ENCODE results near the gene C1orf105.

C1orf105 gene

DNA sequence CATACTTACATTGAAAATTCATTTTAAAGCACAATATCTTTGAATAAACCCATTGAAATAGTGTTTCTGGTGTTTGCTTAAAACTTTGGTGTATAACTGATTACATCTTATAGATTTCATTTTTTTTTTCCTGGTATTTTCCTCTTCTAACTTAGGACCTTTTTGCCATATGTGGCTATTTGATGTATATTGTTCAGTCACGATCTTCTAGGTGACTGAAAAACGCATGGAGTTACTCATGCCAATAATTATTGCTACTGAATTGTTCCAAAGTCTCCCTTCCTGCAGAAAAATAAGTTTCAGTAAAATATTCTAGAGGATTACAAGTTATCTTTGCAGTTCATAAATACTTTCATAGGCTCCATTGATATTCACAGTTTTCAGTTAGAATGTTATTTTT, 22.9 kb upstream of the C1orf105 start:
- DNase-seq, result no peak

DNA sequence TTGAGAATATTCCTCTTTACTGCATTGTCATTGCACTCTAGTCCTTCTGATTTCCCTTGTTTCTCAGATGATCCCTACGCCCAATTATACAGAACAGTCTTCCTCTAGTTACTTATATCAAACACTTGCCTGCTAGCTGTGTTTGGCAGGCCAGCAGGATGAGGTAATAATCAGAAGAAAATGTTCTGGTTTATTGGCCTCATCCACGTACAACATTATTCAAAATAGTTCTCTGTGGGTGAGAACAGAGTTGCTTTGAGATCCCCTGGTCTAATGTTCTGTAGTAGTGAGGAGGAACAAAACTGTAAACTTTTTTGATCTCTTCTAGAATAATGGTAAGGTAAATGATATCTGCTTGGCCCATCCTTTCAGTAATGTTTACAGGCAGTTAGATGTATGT, 22.3 kb upstream of the C1orf105 start:
- no peak for DNase-seq

DNA sequence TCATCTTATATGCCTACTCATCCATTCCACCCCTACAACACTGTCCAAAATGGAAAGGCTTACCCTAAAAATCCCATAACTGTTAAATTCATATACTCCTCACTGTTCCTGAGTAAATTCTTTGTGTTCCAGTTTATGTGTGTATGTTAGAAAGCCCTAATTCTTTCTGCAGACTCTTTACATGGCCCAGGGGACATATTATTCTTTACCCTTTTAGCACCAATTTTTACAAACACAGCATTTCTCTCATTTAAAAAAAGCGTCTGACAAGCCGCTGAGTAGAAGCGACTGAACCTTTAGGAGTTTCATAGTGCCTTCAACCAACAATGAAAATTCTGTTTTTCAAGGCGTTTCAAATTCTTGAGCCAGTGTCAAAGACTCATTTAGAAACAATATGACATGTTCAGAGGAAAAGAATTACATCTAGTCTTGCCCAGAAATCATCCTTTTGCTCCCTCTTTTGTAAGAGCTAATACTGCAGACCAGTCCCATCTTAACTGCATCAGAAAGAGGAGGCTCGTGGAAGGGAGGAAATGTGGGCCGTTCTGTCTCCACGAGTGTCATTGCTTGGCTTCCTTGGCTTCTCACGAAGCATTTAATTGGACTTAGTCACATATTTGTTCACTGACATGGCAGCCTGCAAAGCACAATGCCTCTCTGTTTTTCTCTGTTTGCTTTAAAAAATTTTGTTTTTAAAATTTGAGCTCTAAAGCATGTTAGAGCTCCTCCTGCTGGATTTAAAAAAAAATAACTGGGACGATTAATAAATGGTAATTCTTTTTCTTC, 21.3 kb upstream of the C1orf105 start:
- DNase-seq, result no peak

DNA sequence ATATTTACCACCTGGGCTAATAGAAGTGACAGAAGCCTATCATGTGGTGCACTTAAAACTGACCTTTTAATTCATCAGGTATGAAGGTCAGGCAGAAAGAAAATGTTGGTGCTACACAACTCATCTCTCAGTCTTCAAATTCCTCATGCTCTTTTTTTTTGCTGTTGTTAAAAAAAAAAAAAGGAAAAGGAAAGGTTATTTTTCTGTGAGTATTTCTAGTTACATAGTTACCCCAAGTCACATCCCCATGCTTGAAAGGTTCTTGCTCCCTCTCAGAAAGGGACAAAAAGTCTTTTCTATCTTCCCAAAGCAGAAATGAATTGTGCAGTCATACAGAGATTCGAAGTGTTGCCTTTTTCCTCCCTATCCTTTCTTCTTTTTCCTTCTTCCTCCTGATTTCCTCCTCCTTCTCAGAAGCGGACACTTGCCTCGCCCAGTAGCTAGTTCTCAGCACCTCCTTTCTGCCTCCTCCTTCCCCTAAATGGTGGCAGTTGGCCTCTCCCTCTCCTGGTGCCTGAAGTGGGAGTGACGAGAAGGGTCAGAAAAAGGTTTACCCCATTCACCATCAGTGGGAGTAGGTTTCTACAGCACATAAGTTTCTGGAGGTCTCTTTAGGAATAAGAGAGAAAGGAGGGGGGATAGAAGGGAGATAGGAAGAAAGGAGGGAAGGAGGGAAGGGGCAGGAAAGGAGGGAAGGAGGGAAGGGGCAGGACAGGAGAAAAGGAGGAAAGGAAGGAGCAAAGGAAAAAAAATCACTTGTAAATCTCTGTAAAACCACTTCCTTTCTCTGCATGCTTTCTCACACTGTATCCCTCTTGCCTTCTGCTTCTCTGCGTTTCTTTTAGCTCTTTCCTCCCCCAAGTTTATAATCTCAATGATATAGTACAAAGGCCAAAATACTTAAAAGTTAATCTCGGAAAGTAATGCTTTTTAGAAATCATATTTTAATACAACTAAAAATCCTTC, 20.4 kb upstream of the C1orf105 start:
- DNase-seq, result no peak

DNA sequence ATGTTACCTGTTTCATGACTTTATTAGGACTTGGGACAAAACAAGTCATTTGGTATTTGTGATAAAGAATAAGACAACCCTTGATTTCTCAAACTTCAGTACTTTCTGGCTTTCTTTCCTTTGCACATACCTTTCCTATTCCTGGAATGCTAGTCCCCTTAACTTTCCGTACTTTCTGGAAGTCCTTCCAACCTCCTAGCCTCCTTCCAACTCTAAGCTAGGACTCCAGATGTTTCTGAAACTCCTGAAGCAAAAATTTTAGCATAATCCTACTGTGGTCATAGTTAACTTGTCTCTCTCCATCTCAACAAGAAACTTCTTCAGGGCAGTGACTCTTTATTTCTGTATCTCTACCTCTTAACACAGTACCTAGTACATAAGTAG, 19.8 kb upstream of the C1orf105 start:
- DNase-seq, result no peak

DNA sequence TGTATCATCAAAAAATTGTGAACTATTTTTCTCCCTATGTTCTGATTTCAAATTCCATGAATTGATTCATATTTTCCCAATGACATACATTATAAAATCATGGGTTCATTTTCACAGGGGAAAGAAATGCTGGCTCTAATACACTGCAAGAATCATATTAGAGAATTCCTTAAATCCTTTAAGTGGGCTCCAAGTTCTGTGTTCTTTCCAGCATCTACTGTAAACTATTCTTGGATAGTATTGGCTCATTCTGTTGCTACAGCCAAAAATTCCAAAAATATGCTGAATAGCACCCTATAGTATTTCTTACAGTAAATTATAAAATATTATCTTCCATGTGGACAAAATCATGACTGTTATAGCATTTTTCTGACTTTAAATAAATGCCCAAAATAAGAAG, 19.0 kb upstream of the C1orf105 start:
- DNase-seq, result no peak

DNA sequence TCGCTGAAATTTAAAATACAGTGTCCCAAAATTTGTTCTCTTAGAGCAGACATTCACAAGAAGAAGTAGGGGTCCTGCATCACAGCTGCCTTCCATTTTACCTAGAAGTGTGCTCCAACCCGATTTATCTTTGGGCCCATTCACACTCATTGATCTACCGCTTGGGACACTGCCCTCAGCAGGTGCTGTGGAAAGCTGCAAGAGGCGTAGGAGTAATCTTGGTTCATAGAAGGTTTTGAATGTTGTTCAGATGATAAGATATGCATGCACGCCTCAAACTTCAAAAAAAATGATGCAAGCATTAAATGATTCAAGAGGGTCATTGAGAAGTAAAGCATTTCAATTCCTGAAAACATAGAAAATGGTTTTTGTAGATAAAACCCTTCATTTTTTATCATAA, 18.6 kb upstream of the C1orf105 start:
- DNase-seq, result no peak

DNA sequence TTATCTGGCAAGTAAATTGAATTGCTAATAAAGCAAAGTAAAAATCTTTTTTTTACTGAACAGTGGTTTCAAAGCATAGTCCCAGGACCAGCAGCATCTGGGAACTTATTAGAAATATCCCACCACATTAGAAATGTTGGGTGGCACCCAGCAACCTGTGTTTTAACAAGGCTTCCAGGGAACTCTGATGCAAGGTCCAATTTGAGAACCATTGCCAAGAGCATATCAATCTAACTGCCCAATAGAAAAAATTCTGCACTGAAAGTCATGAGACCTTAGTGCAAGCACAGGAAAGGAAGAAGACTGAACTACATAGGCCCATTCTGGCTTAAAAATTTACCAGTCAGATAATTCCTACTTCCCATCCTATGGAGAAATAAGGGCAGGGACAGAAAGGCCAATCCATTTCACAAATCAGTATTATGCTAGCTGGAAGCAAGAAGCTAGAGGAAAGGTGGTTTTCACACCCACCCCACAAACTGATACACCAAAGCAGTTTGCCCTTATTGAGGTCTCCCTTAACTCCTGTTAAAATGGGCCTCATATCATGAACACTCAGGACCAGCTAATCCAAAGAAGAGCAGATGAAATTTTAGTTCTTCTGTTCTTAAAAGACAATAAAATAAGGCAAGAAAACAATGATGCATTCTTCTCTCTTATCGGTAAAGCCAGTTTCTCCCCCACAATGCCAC, 17.5 kb upstream of the C1orf105 start:
- DNase-seq, result no peak

DNA sequence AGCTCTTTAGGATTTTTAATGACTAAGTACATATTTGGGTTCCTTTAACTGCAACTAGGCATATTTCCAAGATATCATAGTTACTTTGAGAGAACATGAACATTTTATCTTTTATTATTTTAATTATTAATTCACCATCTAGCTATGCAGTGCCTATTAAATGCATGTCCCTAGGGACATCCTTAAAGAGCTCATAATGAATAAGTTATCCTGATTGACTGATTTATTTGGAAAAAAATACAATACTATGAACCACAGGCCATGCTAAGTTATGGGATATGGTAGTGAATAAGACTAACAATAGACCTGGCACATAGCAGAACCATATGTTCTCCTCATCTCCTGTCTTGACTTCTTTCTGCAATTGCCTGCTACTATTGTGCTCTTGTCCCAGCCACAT, 16.4 kb upstream of the C1orf105 start:
- DNase-seq, result no peak

DNA sequence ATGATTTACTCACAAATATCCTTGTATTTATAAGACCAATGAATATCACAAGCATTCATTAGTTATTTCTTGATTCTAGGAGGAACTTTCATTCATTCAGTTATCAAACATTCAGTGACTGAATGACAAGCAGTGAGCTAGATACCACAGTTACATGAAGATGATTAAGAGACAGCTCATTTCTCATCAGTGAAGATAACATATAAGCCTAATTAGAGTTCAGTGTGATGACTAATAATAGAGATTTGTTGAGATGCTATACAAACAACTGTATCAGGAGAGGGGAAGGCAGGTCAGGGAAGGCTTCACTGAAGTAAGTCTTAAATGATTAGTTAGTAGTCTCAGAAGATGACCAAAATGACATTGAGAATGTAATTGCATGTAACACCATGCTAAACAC, 14.6 kb upstream of the C1orf105 start:
- no peak for DNase-seq

DNA sequence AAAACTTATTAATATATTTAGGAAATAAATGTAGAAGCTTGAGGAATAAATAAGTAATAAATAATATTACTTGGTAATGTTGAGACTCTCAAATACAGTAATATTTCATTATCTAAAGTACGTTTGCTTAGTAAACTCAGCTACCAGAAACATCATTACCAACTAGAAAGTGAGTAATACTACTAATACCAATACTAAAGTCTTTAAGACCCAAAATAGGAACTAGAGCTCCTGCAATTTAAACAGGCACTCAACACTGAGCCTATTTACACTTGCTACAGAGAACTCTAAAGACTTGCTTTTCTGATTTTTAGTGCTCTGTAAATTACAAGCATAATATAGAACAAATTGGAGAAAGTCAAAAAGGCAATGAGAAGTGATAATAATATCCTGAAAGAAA, 13.5 kb upstream of the C1orf105 start:
- DNase-seq, result no peak

DNA sequence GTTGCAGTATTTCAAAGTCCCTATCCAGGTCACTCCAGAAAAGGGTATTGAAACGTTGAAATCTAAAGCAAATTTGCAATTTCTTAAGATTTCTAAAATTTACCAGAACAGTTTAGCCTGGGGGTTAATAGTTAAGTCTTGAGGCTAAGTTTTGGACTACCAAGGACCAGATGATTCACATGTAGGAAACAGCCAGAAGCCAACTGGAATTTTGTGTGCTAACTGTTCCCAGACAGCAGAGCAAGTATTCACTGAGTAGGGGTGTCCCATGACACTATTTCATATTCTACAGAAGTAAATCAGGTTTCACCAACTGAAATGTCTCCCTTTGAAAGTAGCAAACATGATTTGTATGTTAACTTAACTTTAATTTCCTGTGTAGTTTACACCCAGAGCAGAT, 11.5 kb upstream of the C1orf105 start:
- no peak for DNase-seq

DNA sequence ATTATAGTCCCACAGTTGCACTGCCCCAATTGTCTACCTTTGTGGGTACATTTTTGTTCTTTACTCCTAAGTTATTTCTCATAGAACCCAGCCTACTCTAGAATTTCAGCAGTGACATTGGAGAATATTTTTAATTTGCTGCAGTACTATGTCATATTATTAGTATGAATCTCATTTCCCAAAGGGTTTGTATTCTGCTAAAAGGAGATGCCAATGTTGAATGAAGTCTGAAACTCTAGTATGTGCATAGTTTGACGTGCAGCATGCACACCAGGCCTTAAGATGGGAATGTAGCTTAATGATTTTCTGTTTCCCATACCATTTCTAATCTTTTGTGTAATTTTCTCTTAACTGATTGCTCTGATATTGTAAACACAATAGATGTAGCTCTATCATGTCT, 10.5 kb upstream of the C1orf105 start:
- DNase-seq, result no peak

DNA sequence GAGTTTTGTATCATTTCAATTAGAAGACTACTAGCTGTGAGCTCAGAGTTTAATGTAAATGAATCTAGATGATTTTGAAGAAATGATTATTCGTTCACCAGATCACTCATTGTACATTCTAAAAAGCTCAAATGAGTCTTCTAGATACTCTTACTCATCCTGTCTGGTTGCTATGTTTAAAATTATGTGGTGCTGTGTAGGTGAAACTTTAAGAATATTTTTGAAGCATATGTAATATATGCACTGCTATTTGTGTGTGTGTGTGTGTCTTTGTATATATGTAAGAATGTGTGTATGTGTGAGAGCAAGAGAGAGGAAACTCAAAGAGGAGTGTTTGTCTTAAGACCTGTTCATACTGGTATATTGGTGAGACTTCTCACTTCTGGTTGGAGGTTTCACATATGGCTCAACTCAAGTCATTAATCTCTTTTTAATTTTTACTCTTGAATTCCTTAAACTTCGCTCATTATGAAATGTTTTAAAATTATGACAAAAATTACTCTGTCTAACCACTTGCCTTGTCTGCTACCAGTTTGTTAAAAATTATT, 8.6 kb upstream of the C1orf105 start:
- no peak for DNase-seq

DNA sequence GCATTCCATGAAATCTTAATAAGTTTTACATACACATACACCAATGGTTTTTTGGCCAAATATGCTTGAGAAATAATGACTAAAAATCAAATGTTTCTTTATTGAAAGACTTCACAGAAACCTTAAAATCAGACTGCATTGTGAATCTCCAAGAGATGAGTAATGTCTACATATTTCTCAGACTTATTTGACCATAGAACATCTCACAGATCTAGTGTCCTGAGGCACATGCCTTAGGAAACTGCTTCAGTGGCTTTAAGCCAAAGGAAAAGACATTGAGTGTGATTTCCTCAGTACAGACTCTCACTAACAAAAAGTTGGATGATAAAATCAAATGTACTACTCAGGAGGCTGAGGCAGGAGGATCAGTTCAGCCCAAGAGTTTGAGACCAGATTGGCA, 6.2 kb upstream of the C1orf105 start:
- no peak for DNase-seq

DNA sequence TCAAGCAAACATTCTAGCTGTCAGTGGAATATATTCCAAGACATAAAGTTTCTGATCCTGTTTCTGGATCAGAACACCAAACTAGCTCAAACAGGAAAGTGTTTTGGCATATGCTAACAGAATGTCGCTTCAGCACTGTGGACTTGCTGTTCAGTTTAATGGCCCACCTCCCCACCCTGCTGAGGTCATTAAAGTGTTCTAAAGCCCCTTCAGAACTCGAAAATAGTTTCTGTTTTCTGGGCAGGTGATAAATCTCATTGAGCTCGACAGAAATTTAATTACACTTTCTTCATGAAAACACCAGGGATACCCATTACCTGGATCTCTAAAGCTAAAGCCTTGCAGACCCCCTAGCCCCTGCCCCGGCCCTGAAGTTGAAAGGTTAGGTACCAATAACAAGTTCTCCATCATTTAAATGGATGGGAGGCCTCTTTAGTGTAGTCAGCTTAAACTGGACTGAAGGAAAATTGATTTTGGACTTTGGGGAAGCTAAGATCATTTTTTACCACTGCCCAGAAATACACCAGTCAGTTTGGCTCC, 3.9 kb upstream of the C1orf105 start:
- DNase-seq, result no peak

DNA sequence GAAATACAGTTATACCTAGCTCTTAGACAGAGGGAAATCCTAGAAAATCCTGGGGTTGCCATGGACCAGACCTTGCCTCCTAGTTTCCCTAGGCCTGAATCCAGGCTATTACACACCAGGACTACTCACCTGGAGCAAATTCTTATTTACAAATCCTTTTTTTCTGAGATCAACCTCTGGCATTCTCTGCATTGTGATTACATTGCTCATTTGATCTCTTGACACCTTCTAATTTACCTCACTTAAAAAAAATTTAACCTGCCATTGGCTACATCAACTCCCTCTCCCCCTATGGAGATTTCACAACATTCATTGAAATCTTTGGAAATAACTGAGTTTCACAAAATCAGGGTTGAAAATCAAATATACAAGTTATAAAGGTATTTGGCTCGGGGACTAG, 2.9 kb upstream of the C1orf105 start:
- DNase-seq, result no peak

DNA sequence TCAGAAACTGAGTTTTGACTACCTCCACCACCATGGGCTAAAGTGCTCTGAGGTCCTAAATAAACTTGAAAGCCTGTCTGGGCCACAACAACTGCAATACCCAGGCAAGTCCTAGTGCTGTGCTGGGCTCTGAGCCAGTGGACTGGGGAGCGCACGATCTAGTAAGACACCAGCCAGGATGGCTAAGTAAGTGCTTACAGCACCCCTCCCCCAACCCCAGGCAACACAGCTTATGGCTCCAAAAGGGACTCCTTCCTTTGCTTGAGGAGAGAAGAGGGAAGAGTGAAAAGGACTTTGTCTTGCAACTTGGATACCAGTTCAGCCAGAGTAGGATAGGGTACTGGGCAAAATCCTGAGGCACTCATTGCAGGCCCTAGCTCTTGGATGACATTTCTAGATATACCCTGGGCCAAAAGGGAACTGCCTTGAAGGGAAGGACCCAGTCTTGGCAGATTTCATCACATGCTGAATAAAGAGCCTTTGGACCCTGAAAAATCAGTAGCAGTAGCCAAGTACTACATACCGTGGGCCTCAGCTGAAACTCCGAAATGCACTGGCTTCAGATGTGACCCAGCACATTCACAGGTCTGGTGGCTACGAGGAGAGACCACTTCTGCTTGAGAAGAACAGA, 1.6 kb downstream of the C1orf105 start:
- DNase-seq, result no peak

DNA sequence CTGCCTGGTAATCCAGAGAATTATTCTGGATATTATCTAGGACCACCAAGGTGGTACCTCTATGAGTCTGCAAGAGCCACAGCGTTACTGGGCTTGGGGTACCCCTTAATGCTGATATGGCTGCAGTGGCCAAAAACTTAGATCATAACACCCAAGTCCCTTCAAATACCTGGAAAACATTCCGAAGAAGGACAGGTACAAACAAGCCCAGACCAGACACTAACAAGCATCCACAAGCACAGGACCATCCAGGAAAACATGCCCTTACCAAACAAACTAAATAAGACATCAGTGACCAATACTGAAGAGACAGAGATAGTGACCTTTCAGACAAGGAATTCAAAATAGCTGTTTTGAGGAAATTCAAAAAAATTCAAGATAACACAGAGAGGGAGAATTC, 2.9 kb downstream of the C1orf105 start:
- no peak for DNase-seq

DNA sequence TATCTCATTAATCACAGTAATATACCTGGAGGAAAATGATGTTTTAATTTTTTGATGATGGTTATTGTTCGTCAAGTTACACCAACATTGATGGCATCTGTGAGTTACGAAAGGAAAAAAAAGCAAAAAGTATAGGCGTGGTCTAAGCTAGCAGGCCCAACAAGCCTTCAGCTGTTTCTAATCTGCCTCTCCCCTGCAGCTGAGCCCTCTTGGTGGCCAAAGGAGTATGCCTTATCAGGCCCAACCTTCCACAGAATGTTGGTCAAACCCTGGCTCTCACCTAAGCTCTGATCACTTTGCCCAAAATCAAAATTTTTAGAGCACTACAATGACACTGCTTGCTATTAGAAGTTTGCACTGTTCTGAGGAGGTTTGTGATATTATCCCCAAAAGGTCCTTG, 4.9 kb downstream of the C1orf105 start:
- DNase-seq, result no peak

DNA sequence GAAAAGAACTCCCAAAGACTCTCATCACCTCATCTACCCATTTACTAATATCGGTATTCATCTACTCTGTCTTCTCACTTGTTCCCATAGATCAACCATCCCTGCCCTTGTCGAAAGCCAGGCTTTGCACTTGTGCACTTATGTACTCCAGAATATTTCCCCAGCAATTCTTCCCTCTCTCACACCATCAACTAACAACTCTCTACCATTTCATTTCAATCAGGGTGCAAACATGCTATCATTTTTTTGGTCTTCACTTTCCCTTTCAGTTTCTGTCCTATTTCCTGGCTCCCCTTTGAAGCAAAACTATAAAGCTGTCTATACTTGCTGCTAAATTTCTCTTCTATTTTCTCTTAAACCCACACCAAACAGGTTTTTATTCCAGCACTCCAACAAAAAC, 6.7 kb downstream of the C1orf105 start:
- DNase-seq, result no peak

DNA sequence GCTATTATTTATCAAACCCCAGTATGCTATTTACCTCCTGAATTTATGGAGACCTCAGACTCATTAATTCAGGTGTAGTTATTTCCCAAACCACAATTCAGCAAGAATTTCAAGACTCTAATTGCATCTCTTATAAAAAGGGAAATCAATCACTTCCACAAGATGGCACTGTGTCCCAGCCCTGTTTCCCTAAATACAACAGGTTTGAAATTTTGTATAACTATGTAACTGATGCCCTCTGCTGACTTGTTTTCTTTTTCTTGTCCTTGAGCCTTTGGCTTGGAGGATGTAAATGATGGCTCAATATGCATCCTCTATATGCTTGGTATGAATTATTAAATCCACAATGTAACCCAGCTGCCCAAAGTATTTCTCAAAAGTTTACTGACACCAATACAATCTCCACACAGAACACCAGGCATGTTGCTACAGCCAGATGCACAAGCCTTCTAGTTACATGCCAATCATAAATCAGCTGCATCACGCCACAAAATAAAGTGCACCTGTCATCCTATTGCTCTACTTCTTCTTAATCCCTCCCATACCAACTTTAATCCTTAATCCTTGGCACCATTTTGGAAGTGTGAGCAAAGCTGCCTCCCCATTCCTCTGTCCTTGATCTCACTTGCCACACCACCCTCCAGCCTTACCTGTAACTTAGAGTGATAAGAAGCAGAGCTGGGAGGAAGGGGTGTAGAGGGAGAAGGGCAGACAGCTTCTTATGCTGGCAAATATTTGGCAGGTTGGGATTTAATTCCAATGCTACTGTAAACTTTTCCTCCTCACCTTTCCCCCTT, 9.0 kb downstream of the C1orf105 start:
- peak in 1 of 2 experiments; percentile 9 for DNase-seq

All from NCI-H1930 (cell line).